ENCODE measurements around the gene SCG3.
A peak's percentile ranks its signal among the peaks of the same experiment; 100 is the strongest.
"Not testable (repeated sequence)": the region's sequence is repeated elsewhere in the genome, so short reads cannot be mapped to it uniquely, and the experiment has no call there.

The SCG3 gene

DNA sequence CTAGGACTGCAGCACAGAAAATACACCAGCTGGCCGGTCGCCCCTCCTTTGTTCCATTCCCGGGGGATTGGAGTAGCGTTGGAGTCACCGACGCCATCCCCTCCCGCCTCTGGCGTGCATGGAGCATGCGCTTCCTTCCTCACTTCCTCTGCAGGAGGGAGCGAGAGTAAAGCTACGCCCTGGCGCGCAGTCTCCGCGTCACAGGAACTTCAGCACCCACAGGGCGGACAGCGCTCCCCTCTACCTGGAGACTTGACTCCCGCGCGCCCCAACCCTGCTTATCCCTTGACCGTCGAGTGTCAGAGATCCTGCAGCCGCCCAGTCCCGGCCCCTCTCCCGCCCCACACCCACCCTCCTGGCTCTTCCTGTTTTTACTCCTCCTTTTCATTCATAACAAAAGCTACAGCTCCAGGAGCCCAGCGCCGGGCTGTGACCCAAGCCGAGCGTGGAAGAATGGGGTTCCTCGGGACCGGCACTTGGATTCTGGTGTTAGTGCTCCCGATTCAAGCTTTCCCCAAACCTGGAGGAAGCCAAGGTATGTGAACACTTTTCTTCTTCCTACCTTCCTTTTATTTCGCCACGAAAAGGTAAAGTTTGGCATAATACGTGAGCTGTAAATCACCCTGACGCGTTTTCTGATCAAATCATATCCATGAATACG, at the start of gene SCG3:
Gene SCG3, plus strand, starts transcription at position 201 of the 661 bp plus-strand sequence. Its CDS starts 253 bp downstream, at position 454.
- DNase-seq: peak; percentile 64

DNA sequence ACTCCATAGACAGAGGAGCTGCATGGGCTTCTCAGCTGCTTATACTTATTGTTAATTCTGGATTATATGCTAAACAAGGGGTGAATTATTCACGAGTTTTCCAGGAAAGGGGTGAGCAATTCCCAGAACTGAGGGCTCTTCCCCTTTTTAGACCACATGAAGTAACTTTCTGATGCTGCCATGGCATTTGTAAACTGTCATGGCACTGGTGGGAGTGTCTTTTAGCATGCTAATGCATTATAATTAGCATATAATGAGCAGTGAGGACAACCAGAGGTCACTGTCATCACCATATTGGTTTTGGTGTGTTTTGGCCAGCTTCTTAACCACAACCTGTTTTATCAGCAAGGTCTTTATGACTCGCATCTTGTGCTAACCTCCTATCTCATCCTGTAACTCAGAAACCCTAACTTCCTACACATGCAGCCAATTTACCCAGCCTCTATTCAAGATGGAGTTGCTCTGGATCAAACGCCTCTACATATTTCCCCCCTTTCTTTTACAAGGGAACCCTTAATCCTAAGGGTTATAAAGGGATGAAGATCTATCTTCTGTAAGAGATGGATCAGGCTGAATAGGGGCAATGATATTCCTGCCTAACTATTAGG, 46.6 kb upstream of the SCG3 start:
- no peak for DNase-seq

DNA sequence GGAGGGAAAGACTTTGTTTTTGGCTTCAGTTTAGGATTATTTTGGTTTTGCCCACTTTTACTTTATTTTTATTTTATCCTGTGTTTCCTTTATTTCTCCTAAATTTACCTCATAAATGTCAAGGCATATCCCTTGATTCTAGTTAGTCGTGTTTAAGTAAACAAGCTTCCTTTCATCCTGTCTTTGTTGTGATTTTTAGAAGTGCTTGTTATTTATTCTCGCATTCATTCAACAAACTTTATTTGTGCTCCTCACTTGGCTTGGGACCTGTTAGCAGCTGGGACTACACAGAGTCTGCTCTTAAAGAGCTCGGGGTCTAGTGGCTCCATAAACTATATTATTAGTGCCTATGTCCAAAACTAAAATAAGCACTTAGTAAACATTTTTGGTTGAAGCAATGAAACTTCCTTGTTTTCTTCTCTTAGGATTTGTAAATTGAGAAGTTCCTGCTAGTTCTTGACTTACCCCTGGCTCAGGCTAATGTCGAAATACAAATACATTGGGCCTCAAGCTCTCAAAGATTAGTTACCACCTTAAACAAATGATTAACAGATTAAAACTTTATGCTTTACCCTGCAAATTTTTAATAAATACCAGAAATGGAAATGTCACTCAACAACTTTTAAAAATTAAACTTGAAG, 39.7 kb upstream of the SCG3 start:
- no peak for DNase-seq

DNA sequence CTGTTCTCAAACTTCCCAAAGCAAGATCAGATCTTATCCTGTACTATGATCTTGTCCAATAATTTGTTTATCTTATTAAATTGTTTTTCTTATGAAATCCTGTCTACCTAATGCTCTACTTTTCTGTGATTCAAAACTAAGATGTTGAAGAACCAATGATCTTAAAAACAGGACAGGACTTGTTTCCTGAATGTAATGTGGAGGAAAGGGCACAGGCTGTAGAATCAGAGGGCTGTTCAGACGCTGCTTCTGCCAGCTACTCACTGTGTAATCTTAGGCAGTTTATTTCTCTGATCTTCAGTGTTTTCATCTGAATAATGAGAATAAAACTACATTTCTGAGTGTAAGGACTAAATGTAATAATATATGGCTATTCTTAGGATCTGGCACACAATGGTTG, 38.6 kb upstream of the SCG3 start:
- DNase-seq: no peak

DNA sequence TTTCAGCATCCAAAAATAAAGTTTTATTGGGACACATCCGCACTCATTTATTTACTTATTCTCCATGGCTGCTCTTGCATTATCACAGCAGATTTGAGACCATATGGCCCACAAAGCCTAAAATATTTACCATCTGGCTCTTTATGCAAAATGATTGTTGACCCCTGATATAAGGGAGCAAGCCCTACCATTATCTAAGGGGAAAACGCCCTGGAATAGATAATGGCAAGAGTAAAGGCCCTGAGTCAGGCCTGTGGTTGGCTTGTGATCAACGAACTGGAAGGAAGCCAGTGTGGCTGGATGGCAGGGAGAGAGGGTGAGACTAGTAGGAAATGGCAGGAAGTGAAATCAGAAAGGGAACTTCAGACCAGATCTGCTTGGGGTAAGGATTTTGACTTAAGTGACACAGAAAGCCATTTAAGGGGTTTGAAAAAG, 34.2 kb upstream of the SCG3 start:
- no peak for DNase-seq

DNA sequence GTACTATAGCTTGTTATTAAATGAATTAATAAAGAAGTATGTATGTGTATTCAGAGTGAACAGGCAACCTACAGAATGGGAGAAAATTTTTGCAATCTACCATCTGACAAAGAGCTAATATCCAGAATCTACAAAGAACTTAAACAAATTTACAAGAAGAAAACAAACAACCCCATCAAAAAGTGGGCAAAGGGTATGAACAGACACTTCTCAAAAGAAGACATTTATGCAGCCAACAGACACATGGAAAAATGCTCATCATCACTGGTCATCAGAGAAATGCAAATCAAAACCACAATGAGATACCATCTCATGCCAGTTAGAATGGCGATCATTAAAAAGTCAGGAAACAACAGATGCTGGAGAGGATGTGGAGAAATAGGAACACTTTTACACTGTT, 33.2 kb upstream of the SCG3 start:
- not testable (repeated sequence) for DNase-seq

DNA sequence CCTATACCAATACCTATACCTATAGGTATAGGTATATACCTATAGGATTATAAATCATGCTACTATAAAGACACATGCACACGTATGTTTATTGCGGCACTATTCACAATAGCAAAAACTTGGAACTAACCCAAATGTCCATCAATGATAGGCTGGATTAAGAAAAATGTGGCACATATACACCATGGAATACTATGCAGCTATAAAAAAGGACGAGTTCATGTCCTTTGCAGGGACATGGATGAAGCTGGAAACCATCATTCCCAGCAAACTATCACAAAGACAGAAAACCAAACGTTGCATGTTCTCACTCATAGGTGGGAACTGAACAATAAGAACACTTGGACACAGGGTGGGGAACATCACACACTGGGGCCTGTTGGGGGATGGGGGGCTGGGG, 32.7 kb upstream of the SCG3 start:
- DNase-seq: not testable (repeated sequence)

DNA sequence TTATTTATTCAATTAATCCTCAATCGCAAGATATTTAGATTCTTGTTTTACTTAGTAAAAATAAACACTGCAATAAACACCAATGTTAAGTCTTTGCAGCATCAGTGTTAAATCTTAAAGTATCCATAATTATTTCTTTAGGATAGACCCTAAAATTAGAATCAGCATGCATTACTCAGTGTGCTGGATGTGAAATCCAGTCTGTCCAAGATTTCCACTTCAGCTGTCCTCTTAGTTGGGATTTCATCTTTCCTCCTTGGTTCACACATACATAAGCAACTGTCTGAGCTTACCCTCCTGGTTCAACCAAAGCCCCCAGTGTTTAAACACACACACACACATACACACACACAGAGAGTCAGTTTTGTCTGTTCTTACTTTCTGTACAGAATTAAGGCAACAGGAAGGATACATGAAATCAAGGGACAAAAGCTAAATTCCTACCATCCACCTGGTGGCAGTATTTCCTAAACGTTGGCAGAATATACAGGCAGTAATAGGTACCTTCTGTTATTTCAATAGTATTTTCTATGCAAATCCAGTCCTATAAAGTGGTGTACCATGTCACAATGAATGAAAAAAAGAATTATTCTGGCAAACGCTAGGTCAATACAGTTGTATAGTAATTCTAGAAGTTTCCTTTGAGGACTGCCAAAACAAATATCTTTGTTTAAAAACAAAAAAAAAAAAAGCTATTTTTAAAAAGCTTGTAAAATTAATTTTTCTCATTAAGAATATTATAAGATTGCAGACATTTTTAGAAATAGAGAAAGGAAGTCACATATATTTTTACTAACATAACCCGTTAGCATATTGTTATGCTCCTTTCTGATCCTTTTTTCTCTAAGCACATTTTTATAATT, 31.4 kb upstream of the SCG3 start:
- DNase-seq: peak; percentile 3

DNA sequence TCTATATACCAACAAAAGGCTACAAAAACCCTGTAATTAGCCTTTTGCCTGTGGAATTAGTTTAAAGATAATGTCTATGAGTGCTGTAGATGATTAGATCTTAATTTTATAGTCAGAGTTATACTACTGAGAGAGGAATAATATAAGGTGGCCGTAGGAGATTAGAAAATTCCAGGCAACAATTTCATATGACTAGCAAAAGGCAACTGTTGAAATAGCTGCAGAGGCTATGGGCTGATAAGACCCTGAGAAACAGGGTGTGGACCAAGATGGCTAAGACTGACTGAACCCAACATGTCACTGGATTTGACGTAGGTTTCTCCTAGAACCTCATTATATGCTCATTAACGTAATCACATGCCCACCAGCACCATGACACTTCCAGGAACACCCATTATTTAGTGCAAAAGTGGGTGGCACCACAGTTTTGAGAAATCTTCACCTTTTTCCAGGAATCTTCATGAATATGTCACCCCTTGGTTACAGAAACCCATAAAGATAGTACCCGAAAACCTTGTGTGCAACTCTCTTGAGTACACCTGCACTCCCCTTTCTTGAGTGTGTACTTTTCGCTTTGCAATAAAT, 29.1 kb upstream of the SCG3 start:
- DNase-seq: no peak

DNA sequence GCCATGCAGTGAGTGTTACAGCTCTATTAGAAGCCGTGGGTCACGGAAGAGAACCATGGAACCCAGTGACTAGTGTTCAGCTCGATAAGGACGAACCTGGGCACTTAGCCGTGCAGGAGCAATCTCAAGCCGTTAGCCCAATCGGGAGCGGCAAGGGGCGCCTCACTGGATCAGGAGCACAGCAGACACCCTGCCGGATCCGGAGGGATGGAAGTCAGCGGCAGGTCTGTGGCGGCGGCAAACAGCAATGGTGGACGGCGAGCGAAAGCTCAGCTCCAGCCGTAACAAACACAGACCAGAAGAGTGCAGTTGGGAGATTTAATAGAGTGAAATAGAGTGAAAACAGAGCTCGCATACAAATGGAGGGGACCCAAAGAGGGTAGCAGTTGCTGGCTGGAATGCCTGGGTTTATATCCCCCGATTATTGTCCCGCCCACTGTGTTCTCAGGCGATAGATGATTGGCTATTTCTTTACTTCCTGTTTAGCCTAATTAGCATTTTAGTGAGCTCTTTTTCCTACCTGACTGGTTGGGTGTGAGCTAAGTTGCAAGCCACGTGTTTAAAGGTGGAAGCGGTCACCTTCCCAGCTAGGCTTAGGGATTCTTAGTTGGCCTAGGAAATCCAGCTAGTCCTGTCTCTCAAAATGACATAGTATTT, 25.8 kb upstream of the SCG3 start:
- not testable (repeated sequence) for DNase-seq

DNA sequence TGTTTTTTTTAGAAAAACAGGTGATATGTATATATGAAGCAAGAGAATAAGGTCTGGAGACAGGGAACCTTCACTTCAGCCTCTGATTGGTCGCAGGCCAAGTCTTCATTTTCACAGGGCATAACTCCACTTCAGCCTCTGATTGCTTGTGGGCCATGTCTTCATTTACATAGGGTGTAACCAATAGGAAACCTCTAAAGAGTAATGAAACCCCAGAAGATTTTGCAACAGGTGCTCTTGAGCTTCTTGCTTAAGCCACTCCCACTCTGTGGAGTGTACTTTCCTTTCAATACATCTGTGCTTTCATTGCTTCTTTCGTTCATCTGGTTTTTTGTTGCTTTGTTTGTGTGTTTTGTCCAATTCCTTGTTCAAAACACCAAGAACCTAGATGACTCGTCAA, 22.6 kb upstream of the SCG3 start:
- DNase-seq: no peak

DNA sequence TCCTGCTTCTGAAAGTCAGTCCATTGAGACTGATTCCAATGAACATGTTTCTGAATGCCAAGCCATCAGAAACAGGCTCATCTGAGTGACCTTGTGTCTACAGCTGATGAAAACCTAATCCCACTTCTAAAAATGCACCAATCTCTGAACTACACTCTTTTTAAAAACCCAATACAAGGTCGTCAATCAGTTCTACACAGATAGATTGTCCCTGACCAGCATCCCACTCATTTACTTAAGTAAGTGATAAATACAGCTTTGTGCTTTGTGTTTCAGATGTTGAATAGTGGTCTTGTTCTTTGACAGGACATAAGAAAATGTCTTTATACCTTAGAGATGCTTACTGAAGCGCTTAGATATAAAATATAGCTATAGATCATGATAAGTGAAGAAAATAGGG, 20.2 kb upstream of the SCG3 start:
- no peak for DNase-seq

DNA sequence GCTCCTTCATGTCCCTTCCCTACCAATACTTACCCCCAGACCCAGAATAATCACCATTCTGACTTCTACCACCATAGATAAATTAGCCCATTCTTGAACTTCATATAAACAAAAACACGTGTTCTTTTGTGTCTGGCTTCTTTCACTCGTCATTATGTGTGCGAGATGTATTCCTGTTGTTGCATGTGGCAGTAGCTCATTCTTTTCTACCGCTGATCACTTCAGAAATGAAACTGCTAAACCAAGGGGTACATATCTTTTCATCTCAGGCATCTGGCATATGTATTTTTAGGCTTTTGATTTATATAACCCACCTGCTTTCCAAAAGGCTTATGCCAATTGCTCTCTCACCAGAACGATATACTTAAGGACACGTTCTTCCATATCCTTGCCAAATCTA, 13.8 kb upstream of the SCG3 start:
- no peak for DNase-seq

DNA sequence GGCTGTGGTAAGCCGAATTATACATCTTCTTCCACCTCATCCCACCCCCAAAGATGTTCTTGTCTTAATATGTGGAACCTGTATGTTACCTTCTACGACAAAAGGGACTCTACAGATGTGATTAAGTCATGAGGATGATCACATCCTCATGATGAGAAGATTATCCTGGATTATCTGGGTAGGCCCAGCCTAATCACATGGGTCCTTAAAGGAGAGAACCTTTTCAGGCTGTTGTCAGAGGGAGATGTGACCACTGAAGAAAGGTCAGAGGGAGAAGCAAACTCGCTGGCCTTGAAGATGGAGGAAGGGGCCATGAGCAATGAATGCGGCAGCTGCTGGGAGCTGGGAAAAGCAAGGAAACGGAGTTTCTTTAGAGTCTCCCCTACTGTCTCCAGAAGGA, 12.9 kb upstream of the SCG3 start:
- DNase-seq: no peak

DNA sequence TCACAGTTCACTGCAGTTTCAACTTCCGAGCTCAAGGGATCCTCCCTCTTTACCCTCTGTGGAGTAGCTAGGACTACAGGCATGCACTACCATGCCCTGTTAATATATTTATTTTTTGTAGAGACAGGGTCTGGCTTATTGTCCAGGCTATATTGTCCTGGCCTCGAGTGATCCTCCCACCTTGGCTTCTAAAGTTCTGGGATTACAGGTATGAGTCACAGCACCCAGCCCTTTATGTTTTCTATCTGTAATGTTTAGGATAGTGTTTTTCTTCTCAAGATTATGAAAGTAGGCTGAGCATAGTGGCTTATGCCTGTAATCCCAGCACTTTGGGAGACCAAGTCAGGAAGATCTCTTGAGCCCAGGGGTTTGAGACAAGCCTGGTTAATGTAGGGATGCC, 11.9 kb upstream of the SCG3 start:
- DNase-seq: no peak

DNA sequence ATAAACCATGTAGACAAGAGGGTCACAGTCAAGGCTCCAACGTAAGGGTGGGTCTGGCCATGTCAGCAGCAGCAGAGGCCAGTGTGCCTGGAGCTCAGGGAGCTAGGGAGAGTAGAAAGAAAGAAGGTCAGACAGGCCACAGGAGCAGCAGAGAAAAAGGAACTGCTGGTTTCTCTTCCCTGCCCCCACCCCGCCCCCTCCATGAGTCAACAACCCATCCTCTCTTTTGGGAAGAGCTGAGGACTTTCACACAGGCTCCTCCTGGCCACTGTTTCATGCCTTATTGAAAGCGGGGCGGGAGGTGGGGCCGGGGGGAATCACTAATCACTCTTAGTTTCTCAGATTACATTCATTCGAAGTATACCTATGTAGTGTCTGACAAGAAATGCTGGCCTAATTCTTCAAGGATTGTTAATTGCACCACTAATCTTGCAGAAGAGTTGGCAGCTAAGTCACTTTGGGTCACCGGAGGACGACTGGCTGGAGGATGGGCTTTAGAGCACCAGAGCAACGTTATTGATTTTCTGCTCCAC, 9.1 kb upstream of the SCG3 start:
- no peak for DNase-seq

DNA sequence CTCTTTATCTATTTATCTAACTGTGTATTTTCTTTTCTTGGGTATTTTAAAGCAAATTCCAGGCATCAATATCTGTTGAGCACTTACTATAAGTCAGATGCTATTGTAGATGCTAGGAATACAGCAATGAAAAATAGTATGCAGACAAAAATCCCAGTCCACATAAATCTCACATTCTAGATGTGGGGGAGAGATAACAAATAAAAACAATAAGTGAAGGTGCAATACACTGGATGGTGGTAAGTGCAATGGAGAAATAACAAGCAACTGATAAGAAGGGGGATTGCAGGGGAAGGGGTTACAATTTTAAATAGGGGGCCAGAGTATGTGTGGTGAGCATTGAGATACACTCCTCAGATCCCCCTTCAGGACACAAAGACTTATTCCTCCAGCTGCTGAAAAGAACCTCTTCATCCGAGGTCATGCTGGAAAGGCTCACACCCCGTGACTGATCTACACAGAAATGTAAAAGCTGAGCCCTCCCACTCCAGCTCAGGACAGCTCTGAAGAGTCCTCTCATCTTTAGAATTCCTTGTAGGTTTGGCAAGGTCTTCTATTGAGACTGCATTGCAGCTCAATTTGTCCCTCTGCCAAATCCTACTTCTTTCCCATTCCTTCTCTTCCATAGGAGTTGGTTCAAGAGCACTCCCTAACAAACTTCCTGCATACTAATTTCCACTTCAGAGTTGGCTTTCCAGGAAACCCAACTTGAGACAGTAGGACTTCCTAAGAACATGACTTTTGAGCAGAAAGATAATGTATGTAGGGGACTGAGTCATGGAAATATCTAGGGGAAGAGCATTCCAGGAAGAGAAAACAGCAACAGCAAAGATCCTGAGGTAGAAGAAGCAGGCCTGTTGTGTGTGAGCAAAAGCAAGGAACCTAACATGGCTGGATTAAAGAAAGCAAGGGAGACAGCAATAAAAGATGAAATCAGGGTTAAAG, 8.1 kb upstream of the SCG3 start:
- DNase-seq: no peak

DNA sequence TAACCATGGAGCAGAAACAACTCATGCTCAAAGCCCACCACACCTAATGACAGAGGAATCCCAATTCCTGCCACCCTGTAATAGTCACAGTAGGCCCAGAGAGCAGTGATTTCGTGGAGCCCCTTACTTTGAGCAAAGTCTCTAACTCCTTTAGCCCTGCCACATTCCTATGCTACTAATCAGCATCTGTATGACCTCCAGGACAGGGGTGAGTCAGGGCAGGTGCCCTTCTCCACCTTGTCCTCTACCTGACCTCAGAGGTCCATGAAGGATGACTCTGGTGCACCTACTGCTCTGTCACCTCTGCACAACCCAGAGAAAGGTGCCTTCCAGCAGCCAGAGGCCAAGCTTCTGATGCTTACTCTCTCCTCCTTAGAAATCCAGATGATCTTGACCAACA, 6.1 kb upstream of the SCG3 start:
- DNase-seq: no peak

DNA sequence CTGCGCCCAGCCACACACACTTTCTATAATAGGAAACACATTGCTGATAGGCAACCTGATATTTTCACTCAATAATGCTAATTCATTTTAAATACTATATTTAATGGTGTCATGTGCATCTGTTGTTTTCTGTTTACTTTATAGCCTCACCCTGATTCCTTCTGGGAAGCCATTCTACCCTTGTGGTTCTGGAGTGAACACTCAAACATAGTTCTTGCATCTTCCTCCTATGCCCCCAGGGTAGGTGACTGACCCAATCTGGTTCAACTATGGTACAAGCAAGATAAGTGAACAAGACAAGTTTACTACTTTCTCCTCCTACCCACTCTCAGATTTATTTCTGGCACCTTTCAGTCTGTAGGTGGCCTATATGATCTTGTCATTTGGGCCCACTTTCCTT, 4.3 kb upstream of the SCG3 start:
- no peak for DNase-seq

DNA sequence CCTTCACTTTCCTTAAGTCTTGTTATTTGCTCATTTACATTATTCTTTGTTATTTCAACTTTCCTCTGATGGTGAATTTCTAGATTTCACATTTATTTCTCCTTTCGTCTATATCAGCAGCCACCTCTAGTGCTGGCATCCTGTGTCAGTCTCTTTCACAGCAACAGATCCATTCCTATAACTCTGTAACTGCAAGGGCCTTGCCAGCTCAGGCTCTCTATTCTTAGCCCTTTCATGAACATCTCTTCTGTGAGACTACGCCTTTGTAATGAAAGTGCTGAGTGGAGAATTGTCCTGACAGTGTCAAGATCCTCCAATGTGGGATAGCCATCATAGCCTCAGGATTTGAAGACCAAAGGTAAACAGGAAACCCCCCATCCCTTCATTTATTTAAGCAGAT, 3.9 kb upstream of the SCG3 start:
- no peak for DNase-seq

DNA sequence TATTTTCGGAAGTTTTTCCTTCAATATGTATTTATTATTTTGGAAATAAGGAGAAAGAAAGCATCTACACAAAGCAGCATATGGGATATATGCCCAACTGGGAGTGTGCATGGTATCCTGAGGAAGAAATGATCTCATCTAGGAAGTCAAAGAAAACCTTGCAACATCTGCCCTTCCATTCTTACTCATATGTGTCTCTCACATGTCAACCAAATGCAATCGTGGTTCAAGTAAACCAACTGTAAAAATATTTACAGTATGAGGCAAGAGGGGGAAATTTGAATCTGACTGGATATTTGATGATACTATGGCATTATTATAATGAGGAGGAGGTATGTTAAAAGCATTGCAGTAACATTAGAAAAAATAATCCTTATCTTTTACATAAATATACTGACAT, 3.2 kb upstream of the SCG3 start:
- DNase-seq: no peak
